WTC11 (cell line): ENCODE data around the gene RALY.

ENCODE experiments used
- CREB1 ChIP-seq: sonication (generic); formaldehyde crosslinking; IDR thresholded peaks from 2 replicates; pipeline ENCODE4 v1.8.0; 2023; ENCODE audit warnings: mild to moderate bottlenecking, missing genetic modification reagents
- PRRX2 ChIP-seq: fragments of 250-450 bp; sonication (Bioruptor Pico); IDR thresholded peaks from 2 replicates; pipeline ENCODE4 v1.8.0; 2021; ENCODE audit warnings: mild to moderate bottlenecking

DNA sequence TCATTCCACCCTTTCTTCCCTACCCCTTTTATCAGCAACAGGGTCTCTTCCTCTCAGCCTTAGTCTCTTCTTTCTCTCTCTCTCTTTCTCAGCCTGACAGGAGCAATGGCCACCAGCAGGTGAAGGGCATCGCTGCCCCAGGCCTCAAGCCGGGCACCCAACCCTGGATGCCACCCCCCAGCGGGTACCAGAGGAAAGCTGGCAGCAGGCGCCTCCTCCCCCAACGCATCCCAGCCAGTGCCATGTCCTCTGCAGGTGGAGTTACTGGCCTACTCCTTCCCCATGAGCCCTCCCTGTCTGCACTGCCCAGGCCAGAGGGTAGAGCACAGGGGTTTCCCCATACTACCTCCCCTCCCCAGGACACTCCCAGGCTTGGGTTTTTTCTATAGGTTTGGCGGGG lies 86.1 kb downstream of the RALY start:
- TF ChIP-seq CREB1 (CRISPR knock-in tag), result no peak
- TF ChIP-seq PRRX2 (CRISPR knock-in tag), result no peak
